Breast epithelium (tissue), 4 donors: ENCODE results near the gene ATP7B. TPM values are rescaled to one million over a fixed set of nuclear protein-coding genes. Genes with fewer than 3 reads are reported as not detected.

Experiments
- DNase-seq, 2 donors: peaks; one replicate each; pipeline ENCODE4 v3.0.0-alpha.2; 2019; ENCODE audit warnings: low spot score in 2 of 2
- H3K27ac ChIP-seq, 2 donors: fragments of 200-600 bp; sonication (generic) in 1 of 2; one replicate each; pipeline ENCODE4 v1.5.1; 2016 to 2019; ENCODE audit warnings: mild to moderate bottlenecking in 1 of 2
- H3K27me3 ChIP-seq, 2 donors: fragments of 200-600 bp; sonication (generic) in 1 of 2; one replicate each; pipeline versions ENCODE4 v1.5.1 to v1.6.0; 2017 to 2019; ENCODE audit warnings: control low read depth in 1 of 2, mild to moderate bottlenecking in 1 of 2
- H3K36me3 ChIP-seq: fragments of 200-600 bp; one replicate; pipeline ENCODE4 v1.5.1; 2019
- H3K4me1 ChIP-seq, 2 donors: fragments of 200-600 bp; sonication (generic); one replicate each; pipeline ENCODE4 v1.5.1; 2016 to 2019; ENCODE audit warnings: control low read depth in 1 of 2
- H3K4me3 ChIP-seq, 3 donors: fragments of 200-600 bp; sonication (generic); 1 replicate in 2 of 3; 2 replicates in 1 of 3; pipeline ENCODE4 v1.5.1; 2016 to 2019; ENCODE audit warnings: mild to moderate bottlenecking in 3 of 3, moderate library complexity in 2 of 3
- H3K9me3 ChIP-seq, 2 donors: fragments of 200-600 bp; sonication (generic) in 1 of 2; one replicate each; pipeline ENCODE4 v1.5.1; 2016 to 2019; ENCODE audit warnings: control low read depth in 1 of 2
- POLR2A ChIP-seq: fragments of 450-650 bp; IDR thresholded peaks from one replicate; pipeline ENCODE4 v1.6.1; 2016; ENCODE audit warnings: antibody characterized with exemption, mild to moderate bottlenecking, moderate library complexity
- POLR2AphosphoS5 ChIP-seq, 3 donors: sonication (generic); formaldehyde crosslinking; IDR thresholded peaks; one replicate each; pipeline ENCODE4 v1.6.1; 2017; ENCODE audit warnings: antibody characterized with exemption in 3 of 3
- intact Hi-C: fragments of 100-400 bp; cut with DNase I; formaldehyde crosslinking; loops from one replicate; pipeline ENCODE4 v1.15.1; 2023; ENCODE audit warnings: low total_unique reads
- total RNA-seq, 3 donors: library from RNA; depleted of rRNA; stranded (reverse); fragments of >200 nt; gene quantifications; one replicate each; pipeline ENCODE4 v1.1.0, GENCODE V29; 2016
- TF ChIP-seq, protein P1 (sequence below), 3 donors: fragments of 450-650 bp; IDR thresholded peaks; one replicate each; pipeline ENCODE4 v1.5.1; 2016 to 2017; ENCODE audit warnings: antibody characterized with exemption in 3 of 3, mild to moderate bottlenecking in 3 of 3, moderate library complexity in 3 of 3

ATP7B gene
- 1 to 10 TPM; 6.9 to 9.2 (median 7.2) TPM for total RNA-seq

- Histone ChIP-seq H3K27me3 (no peaks in the 10 kb centered on the region), H3K36me3 (no peaks in the 10 kb centered on the region), H3K27ac (peak within 1 kb of the TSS; percentile 75 to 79), H3K4me3 (peak within 1 kb of the TSS; percentile 94 to 98 (median 97)), H3K4me1 (no peaks in the 10 kb centered on the region), H3K9me3 (no peaks in the 10 kb centered on the region)
- TF ChIP-seq POLR2A (no peak), POLR2AphosphoS5 (IDR thresholded peaks at IDR 0.05) (no peak)
- TF ChIP-seq, protein P1, sequence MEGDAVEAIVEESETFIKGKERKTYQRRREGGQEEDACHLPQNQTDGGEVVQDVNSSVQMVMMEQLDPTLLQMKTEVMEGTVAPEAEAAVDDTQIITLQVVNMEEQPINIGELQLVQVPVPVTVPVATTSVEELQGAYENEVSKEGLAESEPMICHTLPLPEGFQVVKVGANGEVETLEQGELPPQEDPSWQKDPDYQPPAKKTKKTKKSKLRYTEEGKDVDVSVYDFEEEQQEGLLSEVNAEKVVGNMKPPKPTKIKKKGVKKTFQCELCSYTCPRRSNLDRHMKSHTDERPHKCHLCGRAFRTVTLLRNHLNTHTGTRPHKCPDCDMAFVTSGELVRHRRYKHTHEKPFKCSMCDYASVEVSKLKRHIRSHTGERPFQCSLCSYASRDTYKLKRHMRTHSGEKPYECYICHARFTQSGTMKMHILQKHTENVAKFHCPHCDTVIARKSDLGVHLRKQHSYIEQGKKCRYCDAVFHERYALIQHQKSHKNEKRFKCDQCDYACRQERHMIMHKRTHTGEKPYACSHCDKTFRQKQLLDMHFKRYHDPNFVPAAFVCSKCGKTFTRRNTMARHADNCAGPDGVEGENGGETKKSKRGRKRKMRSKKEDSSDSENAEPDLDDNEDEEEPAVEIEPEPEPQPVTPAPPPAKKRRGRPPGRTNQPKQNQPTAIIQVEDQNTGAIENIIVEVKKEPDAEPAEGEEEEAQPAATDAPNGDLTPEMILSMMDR (IDR thresholded peaks at IDR 0.05), result no peak
- no peak for DNase-seq
- intact Hi-C loops, result no loop called here
These were observed at the start of gene ATP7B for GRCh38 chr13:52010890-52011631. Gene ATP7B, minus strand, starts transcription at chr13:52011450. Its CDS starts 113 bp downstream, at chr13:52011337.

GRCh38 chr13:52053460-52053859 lies 42.2 kb upstream of the ATP7B start:
- intact Hi-C loops, result no loop called here
- no peaks in the 10 kb centered on the region for H3K27me3 ChIP-seq
- H3K4me1 ChIP-seq, result no peaks in the 10 kb centered on the region
- peaks cover 0 to 20% of the 10 kb centered on the region in 2 donors for H3K9me3 ChIP-seq
- no peak overlapping the region for H3K27ac ChIP-seq
- no peaks in the 10 kb centered on the region for H3K36me3 ChIP-seq
- TF ChIP-seq POLR2AphosphoS5 (IDR thresholded peaks at IDR 0.05) (no peak), POLR2A (no peak)
- TF ChIP-seq, protein P1 (IDR thresholded peaks at IDR 0.05), result no peak
- H3K4me3 ChIP-seq, result no peak overlapping the region
- no peak for DNase-seq

DNA sequence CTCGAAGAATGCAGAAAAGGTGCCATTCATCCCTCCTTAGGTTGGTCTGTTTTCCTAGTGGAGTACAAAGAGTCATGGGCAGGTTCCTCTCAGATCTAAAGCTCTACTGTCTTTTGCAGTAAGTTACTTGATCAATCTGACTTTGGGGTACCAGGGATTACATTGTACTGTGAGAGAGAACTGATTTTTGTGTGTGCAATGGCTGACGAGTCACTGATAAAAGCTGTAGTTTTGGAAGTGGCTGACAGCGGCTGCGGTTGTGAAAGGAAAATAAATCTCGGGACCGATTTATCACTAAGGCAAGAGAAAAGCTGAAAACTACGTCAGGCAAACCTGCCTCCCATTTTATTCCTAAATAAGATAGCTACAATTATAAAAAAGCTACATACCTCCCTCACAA lies 40.1 kb upstream of the ATP7B start:
- intact Hi-C loops, result no loop called here
- no peaks in the 10 kb centered on the region for H3K27me3 ChIP-seq
- TF ChIP-seq, protein P1 (IDR thresholded peaks at IDR 0.05), result no peak
- TF ChIP-seq POLR2A, result no peak
- no peak for TF ChIP-seq POLR2AphosphoS5 (IDR thresholded peaks at IDR 0.05)
- H3K9me3 ChIP-seq, result peaks cover 0 to 20% of the 10 kb centered on the region in 2 donors
- H3K27ac ChIP-seq, result no peak overlapping the region
- H3K36me3 ChIP-seq, result no peaks in the 10 kb centered on the region
- no peak overlapping the region for H3K4me3 ChIP-seq
- DNase-seq, result no peak
- no peaks in the 10 kb centered on the region for H3K4me1 ChIP-seq

DNA sequence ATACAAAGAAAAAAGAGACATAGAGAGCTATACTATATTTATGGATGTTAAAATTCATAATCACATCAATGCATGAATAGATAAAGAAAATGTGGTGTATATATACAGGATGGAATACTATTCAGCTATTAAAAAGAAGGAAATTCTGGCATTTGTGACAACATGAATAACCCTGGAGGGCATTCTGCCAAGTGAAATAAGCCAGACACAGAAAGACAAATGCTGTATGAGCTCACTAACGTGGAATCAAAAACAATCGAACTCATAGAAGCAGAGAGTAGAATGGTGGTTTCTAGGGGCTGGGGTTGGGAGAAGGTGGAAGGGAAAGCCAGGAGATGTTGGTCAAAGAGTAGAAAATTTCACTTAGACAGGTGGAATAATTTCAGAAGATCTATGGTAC lies 37.3 kb upstream of the ATP7B start:
- DNase-seq, result no peak
- H3K36me3 ChIP-seq, result no peaks in the 10 kb centered on the region
- TF ChIP-seq POLR2AphosphoS5 (IDR thresholded peaks at IDR 0.05) (no peak), POLR2A (no peak)
- TF ChIP-seq, protein P1 (IDR thresholded peaks at IDR 0.05), result no peak
- no peak overlapping the region for H3K4me3 ChIP-seq
- no peaks in the 10 kb centered on the region for H3K4me1 ChIP-seq
- no peaks in the 10 kb centered on the region for H3K27me3 ChIP-seq
- intact Hi-C loops, result no loop called here
- H3K9me3 ChIP-seq, result peaks cover 0 to 20% of the 10 kb centered on the region in 2 donors
- no peak overlapping the region for H3K27ac ChIP-seq

GRCh38 chr13:52047463-52047862 lies 36.2 kb upstream of the ATP7B start:
- no peak overlapping the region for H3K4me3 ChIP-seq
- H3K27me3 ChIP-seq, result no peaks in the 10 kb centered on the region
- H3K4me1 ChIP-seq, result no peaks in the 10 kb centered on the region
- H3K36me3 ChIP-seq, result no peaks in the 10 kb centered on the region
- DNase-seq, result no peak
- TF ChIP-seq, protein P1 (IDR thresholded peaks at IDR 0.05), result no peak
- TF ChIP-seq POLR2A, result no peak
- no peak for TF ChIP-seq POLR2AphosphoS5 (IDR thresholded peaks at IDR 0.05)
- intact Hi-C loops, result no loop called here
- no peak overlapping the region for H3K27ac ChIP-seq
- H3K9me3 ChIP-seq, result peaks cover 0 to 11% of the 10 kb centered on the region in 2 donors
